Measurements from ENCODE around the gene CNTNAP2.

DNA sequence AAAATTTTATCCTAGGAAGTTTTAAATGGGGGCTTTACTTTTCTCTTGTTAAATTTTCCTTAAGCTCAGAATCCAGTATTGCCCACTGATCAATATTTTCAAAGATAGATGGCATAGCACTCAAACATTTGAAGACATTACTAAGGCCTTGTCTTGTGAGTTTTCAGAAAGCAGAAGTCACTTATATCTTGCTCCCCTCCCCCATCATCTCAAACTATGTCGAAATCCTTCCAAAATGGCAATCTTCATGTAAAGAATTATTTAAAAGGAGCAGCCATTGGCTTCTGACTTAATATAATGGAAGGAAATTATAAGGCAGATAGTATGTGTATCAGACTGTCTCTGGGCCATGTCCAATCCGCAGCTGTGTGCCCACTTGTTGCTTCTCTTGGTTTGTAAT is 1920.4 kb downstream of the CNTNAP2 start:
- TF ChIP-seq, protein P1, sequence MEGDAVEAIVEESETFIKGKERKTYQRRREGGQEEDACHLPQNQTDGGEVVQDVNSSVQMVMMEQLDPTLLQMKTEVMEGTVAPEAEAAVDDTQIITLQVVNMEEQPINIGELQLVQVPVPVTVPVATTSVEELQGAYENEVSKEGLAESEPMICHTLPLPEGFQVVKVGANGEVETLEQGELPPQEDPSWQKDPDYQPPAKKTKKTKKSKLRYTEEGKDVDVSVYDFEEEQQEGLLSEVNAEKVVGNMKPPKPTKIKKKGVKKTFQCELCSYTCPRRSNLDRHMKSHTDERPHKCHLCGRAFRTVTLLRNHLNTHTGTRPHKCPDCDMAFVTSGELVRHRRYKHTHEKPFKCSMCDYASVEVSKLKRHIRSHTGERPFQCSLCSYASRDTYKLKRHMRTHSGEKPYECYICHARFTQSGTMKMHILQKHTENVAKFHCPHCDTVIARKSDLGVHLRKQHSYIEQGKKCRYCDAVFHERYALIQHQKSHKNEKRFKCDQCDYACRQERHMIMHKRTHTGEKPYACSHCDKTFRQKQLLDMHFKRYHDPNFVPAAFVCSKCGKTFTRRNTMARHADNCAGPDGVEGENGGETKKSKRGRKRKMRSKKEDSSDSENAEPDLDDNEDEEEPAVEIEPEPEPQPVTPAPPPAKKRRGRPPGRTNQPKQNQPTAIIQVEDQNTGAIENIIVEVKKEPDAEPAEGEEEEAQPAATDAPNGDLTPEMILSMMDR (IDR thresholded peaks at IDR 0.05; ENCODE audit: low read depth, low read length, missing input control): no peak
- TF ChIP-seq RXRA (IDR thresholded peaks at IDR 0.05) (no peak), EGR1 (IDR thresholded peaks at IDR 0.05; ENCODE audit: low read depth in 2 of 2) (no peak), JUND (IDR thresholded peaks at IDR 0.05) (no peak), GABPA (IDR thresholded peaks at IDR 0.05 in 1 of 2, conservative IDR thresholded peaks at IDR 0.05 in 1 of 2) (no peak), FOXA1 (IDR thresholded peaks at IDR 0.05) (no peak), YY1 (IDR thresholded peaks at IDR 0.05) (no peak)
- TF ChIP-seq, protein P2, sequence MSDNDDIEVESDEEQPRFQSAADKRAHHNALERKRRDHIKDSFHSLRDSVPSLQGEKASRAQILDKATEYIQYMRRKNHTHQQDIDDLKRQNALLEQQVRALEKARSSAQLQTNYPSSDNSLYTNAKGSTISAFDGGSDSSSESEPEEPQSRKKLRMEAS (IDR thresholded peaks at IDR 0.05): no peak
